Lower leg skin (tissue), 3 donors: Measurements from ENCODE around the gene EPN1.

Experiments used
- POLR2A ChIP-seq, 2 donors: fragments of 450-650 bp; IDR thresholded peaks; one replicate each; pipeline ENCODE4 v1.6.1; 2016 to 2017; ENCODE audit warnings: antibody characterized with exemption in 2 of 2, mild to moderate bottlenecking in 1 of 2, moderate library complexity in 1 of 2
- TF ChIP-seq, protein P1 (sequence below), 3 donors: fragments of 450-650 bp; IDR thresholded peaks; one replicate each; pipeline ENCODE4 v1.5.1; 2016; ENCODE audit warnings: antibody characterized with exemption in 3 of 3, mild to moderate bottlenecking in 3 of 3, moderate library complexity in 2 of 3

DNA sequence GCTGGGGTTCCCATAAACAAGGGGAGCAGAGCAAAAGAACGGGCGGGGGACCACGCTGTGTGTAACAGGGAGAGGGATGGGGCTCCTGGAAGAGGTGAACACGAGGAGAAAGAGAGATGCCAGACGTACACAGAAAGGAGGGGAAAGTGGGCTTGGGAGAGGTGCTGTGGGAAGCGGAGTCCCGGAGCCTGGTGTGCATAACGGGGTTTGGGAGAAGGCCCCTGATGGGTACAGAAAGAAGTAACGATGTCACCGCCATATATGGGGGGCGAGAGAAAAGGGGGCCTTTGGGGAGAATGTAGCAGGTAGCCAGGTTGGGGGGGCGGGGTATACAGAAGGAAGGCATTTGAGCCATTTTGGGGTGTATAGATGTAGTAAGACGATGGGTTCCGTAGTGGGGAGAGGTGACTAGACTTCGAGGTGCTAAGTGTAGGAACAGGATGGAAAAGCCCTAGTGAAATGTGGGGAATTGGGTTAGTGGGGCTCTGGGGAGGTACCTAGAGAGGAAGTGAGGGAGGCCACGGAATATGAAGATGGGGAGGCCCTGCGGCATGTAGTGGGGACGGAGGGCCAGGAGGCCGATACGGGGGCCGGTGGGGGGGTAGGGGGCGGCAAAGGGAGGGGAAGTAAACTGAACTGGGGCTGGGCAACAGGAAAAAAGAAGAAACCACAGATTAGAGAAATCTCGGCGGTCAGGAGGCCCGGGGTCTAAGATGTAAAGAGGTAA is 33.4 kb upstream of the EPN1 start:
- TF ChIP-seq, protein P1, sequence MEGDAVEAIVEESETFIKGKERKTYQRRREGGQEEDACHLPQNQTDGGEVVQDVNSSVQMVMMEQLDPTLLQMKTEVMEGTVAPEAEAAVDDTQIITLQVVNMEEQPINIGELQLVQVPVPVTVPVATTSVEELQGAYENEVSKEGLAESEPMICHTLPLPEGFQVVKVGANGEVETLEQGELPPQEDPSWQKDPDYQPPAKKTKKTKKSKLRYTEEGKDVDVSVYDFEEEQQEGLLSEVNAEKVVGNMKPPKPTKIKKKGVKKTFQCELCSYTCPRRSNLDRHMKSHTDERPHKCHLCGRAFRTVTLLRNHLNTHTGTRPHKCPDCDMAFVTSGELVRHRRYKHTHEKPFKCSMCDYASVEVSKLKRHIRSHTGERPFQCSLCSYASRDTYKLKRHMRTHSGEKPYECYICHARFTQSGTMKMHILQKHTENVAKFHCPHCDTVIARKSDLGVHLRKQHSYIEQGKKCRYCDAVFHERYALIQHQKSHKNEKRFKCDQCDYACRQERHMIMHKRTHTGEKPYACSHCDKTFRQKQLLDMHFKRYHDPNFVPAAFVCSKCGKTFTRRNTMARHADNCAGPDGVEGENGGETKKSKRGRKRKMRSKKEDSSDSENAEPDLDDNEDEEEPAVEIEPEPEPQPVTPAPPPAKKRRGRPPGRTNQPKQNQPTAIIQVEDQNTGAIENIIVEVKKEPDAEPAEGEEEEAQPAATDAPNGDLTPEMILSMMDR (IDR thresholded peaks at IDR 0.05): no peak
- TF ChIP-seq POLR2A (IDR thresholded peaks at IDR 0.05): no peak
